CD4-positive, alpha-beta T cell (primary cell): ENCODE measurements around the gene KPTN. TPM values are rescaled to one million over a fixed set of nuclear protein-coding genes. Genes with fewer than 3 reads are reported as not detected.

Source experiments
- ATAC-seq: fragments of 200-7000 bp; cut with Tn5 transposase; one replicate; pipeline ENCODE4 v1.10.0; 2022; ENCODE audit warnings: mild to moderate bottlenecking; ENCODE audit not compliant: poor library complexity
- CTCF ChIA-PET: fragments of 350-600 bp; sonication (Branson Sonifier 250); formaldehyde crosslinking; loops from one replicate; lab custom pipeline; 2021; ENCODE audit warnings: antibody characterized with exemption, inconsistent platforms; lab: Charles Lee
- POLR2A ChIA-PET: fragments of 350-600 bp; sonication (Branson Sonifier 250); formaldehyde crosslinking; loops from one replicate; lab custom pipeline; 2021; ENCODE audit warnings: antibody characterized with exemption, inconsistent platforms; lab: Charles Lee
- DNase-seq, 14 experiments: peaks; one replicate each; pipeline ENCODE4 v3.0.0-alpha.2; 2013 to 2020; ENCODE audit warnings: mixed read lengths in 2 of 14
- H3K27ac ChIP-seq, 2 donors: one replicate each; pipeline versions ENCODE4 v1.5.1 to v1.7.0; 2013; ENCODE audit warnings: low read length in 2 of 2, low read depth in 1 of 2, mild to moderate bottlenecking in 1 of 2
- H3K27me3 ChIP-seq, 2 experiments: 1 replicate in 1 of 2; 2 replicates in 1 of 2; pipeline versions ENCODE4 v1.6.1 to v1.7.0; 2013; ENCODE audit warnings: low read length in 2 of 2, control low read depth in 1 of 2, mild to moderate bottlenecking in 1 of 2, moderate library complexity in 1 of 2; ENCODE audit not compliant: insufficient read depth in 2 of 2, control insufficient read depth in 1 of 2
- H3K36me3 ChIP-seq: one replicate; pipeline ENCODE4 v1.6.1; 2013; ENCODE audit warnings: low read length, control low read depth; ENCODE audit not compliant: insufficient read depth
- H3K4me1 ChIP-seq: one replicate; pipeline ENCODE4 v1.6.1; 2013; ENCODE audit warnings: low read length, control low read depth; ENCODE audit not compliant: insufficient read depth
- H3K4me3 ChIP-seq: one replicate; pipeline ENCODE4 v1.5.1; 2013; ENCODE audit warnings: mild to moderate bottlenecking, low read length, moderate library complexity
- H3K9me3 ChIP-seq, 2 experiments: 1 replicate in 1 of 2; 2 replicates in 1 of 2; pipeline versions ENCODE4 v1.6.1 to v1.7.0; 2013; ENCODE audit warnings: low read length in 2 of 2, mild to moderate bottlenecking in 2 of 2, control low read depth in 1 of 2, moderate library complexity in 1 of 2; ENCODE audit not compliant: control insufficient read depth in 1 of 2, insufficient read depth in 1 of 2
- H3K27ac Mint-ChIP-seq: one replicate; pipeline ENCODE4 v1.8.0; 2020; ENCODE audit warnings: mixed read lengths
- H3K27me3 Mint-ChIP-seq: one replicate; pipeline ENCODE4 v1.8.0; 2021; ENCODE audit warnings: mixed read lengths
- H3K36me3 Mint-ChIP-seq: one replicate; pipeline ENCODE4 v1.8.0; 2021; ENCODE audit warnings: low read depth, mixed read lengths
- H3K4me1 Mint-ChIP-seq: one replicate; pipeline ENCODE4 v1.8.0; 2021; ENCODE audit warnings: low read depth, mixed read lengths
- H3K4me3 Mint-ChIP-seq: one replicate; pipeline ENCODE4 v1.8.0; 2020; ENCODE audit warnings: mild to moderate bottlenecking, mixed read lengths
- H3K9me3 Mint-ChIP-seq: one replicate; pipeline ENCODE4 v1.8.0; 2020; ENCODE audit warnings: mixed read lengths
- CTCF ChIP-seq: fragments of 200-600 bp; IDR thresholded peaks from one replicate; pipeline ENCODE4 v1.8.0; 2022; ENCODE audit warnings: antibody characterized with exemption, mild to moderate bottlenecking
- intact Hi-C, 2 experiments: fragments of 100-400 bp; cut with DNase I in 1 of 2; cut with micrococcal nuclease in 1 of 2; formaldehyde crosslinking; loops; one replicate each; pipeline versions ENCODE4 v1.15.1 to v1.9.0; 2023 to 2025; cut with DNase I, micrococcal nuclease
- total RNA-seq, 174 experiments: library from RNA in 2 of 174; stranded (reverse) in 2 of 174; gene quantifications; one replicate each; pipeline ENCODE4 v1.2.3 and lab custom pipeline; 2021 to 2026

The KPTN gene
- total RNA-seq, 2 experiments from 2014 or later = 3.6 to 4.5 TPM

DNA sequence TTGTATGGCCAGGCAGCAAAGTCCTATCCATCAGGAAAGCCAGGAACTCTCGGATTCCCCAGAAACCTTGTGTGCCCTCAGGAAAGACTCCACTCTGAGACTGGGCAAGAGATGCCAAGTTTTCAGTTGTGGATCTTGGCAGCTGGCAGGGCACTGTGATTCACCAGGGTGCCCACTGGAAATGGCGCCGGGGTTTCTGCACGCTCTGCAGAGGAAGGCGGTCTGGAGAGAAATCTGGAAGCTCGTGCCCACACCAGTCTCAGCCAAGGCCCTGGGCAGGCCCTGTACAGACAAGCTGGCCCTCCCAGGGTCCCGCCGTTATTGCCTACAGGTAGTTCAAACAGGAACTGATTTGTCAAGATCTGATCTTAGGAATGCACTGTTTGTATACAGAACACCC is 26.0 kb upstream of the KPTN start:
- H3K4me1 Mint-ChIP-seq = peaks cover 63% of the 10 kb centered on the region
- peak overlapping the region; percentile 33 for H3K27ac Mint-ChIP-seq
- peak overlapping the region; percentile 70 for H3K4me3 Mint-ChIP-seq

GRCh38 chr19:47509170-47509847 is 25.3 kb upstream of the KPTN start:
- H3K9me3 Mint-ChIP-seq = no peaks in the 10 kb centered on the region
- peak overlapping the region; percentile 16 for H3K4me3 Mint-ChIP-seq
- peaks cover 60% of the 10 kb centered on the region for H3K4me1 Mint-ChIP-seq
- no peaks in the 10 kb centered on the region for H3K9me3 ChIP-seq
- H3K4me1 ChIP-seq = peaks cover 64% of the 10 kb centered on the region
- H3K27ac ChIP-seq = no peak overlapping the region
- intact Hi-C loops = no loop called here
- H3K36me3 Mint-ChIP-seq = peaks cover 54% of the 10 kb centered on the region
- CTCF ChIA-PET = no interaction called here
- no peak overlapping the region for H3K27ac Mint-ChIP-seq
- ATAC-seq (no peak), DNase-seq (no peak)
- no peaks in the 10 kb centered on the region for H3K27me3 Mint-ChIP-seq
- no peak overlapping the region for H3K4me3 ChIP-seq
- no peak for TF ChIP-seq CTCF
- POLR2A ChIA-PET = no interaction called here
- peaks cover 52% of the 10 kb centered on the region for H3K36me3 ChIP-seq
- H3K27me3 ChIP-seq = no peaks in the 10 kb centered on the region

More for the DNA sequence above, 26.0 kb upstream of the KPTN start:
- no peak for TF ChIP-seq CTCF
- intact Hi-C loops = no loop called here
- no peak for ATAC-seq
- H3K4me1 ChIP-seq = peaks cover 68% of the 10 kb centered on the region
- H3K4me3 ChIP-seq = no peak overlapping the region
- no peaks in the 10 kb centered on the region for H3K27me3 ChIP-seq
- no peak for DNase-seq
- ChIA-PET POLR2A (no interaction called here), CTCF (no interaction called here)
- Mint-ChIP-seq H3K27me3 (no peaks in the 10 kb centered on the region), H3K36me3 (peaks cover 55% of the 10 kb centered on the region), H3K9me3 (no peaks in the 10 kb centered on the region)
- H3K9me3 ChIP-seq = no peaks in the 10 kb centered on the region
- no peak overlapping the region for H3K27ac ChIP-seq
- H3K36me3 ChIP-seq = peaks cover 47% of the 10 kb centered on the region

GRCh38 chr19:47508721-47509120 is 24.7 kb upstream of the KPTN start:
- DNase-seq = no peak
- H3K27ac ChIP-seq = no peak overlapping the region
- POLR2A ChIA-PET = interaction anchor here (0.8 kb wide), 1 partner anchor 20 kb away, joined by 3 read pairs; no protein-coding TSS in a partner anchor
- no peak overlapping the region for H3K4me3 ChIP-seq
- ATAC-seq = no peak
- TF ChIP-seq CTCF = no peak
- H3K9me3 ChIP-seq = no peaks in the 10 kb centered on the region
- Mint-ChIP-seq H3K4me1 (peaks cover 54% of the 10 kb centered on the region), H3K4me3 (no peak overlapping the region), H3K27ac (no peak overlapping the region), H3K36me3 (peaks cover 52% of the 10 kb centered on the region), H3K9me3 (no peaks in the 10 kb centered on the region), H3K27me3 (no peaks in the 10 kb centered on the region)
- peaks cover 58% of the 10 kb centered on the region for H3K4me1 ChIP-seq
- H3K27me3 ChIP-seq = no peaks in the 10 kb centered on the region
- peaks cover 57% of the 10 kb centered on the region for H3K36me3 ChIP-seq
- intact Hi-C loops = no loop called here
- CTCF ChIA-PET = no interaction called here
